IPS-18c (cell line): ENCODE measurements around the gene SEC24D.

Experiments used
- H3K4me3 ChIP-seq: 2 replicates; pipeline ENCODE4 v1.7.0; 2013; ENCODE audit warnings: low read depth, mild to moderate bottlenecking, low read length, moderate library complexity; ENCODE audit not compliant: insufficient read depth
- H3K9me3 ChIP-seq: one replicate; pipeline ENCODE4 v1.6.1; 2013; ENCODE audit warnings: mild to moderate bottlenecking, low read length, moderate library complexity; ENCODE audit not compliant: control insufficient read depth, insufficient read depth

Gene SEC24D

GRCh38 chr4:118749347-118749988 lies 86.5 kb downstream of the SEC24D start:
- H3K9me3 ChIP-seq = no peaks in the 10 kb centered on the region
- no peak overlapping the region for H3K4me3 ChIP-seq

DNA sequence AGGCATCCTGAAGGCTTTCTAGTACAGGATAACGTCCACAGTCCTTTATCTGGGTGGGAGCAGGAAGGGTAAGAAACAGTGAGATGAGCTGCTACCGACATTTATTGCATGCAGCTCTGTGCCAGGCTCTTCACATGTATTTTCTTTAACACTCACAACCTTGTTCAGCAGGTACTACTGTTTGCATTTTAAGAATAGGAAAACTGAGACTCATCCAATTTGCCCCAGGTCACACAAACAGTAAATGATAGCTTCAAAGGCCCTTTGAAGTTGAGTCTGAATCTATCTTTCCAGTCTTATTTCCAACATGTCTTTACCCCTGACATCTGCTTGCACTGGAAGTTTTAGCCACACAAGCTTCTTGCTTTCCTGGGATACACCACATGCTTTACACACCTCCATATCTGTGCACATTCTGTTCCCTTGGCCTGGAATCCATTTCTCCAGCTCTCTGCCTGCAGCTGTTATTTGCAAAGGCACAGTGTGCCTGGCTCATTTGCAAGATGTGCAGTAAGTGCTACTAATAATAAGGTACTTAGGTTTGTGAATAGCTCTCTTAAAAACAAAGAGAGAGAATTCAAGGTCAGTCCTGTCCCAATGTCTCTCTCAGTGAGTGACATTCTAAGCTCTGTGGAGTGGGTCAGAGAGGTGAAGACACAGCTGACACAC lies 89.5 kb downstream of the SEC24D start:
- Histone ChIP-seq H3K9me3 (no peaks in the 10 kb centered on the region), H3K4me3 (no peak overlapping the region)

DNA sequence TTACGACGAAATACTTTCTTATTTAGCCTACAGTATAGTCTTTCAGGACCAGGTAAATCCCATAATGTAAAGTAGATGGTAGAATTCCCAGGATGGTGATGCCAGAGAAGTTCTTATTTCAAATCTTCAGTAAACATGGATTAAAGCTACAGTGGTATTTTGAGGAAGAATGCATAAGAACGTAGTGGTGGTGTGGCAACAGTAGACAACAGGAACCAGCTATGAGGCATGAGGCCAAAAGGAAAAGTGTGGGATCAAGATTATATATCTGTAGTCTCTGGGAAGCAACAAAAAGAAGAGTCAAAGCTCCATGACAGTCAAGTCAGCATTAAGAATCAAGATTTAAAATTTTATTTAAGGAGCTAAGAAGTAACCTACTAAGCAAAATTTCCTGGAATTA lies 90.6 kb downstream of the SEC24D start:
- no peaks in the 10 kb centered on the region for H3K9me3 ChIP-seq
- no peak overlapping the region for H3K4me3 ChIP-seq

- Histone ChIP-seq H3K9me3 (no peaks in the 10 kb centered on the region), H3K4me3 (no peak overlapping the region)
These were observed 92.1 kb downstream of the SEC24D start for GRCh38 chr4:118743867-118744266.

DNA sequence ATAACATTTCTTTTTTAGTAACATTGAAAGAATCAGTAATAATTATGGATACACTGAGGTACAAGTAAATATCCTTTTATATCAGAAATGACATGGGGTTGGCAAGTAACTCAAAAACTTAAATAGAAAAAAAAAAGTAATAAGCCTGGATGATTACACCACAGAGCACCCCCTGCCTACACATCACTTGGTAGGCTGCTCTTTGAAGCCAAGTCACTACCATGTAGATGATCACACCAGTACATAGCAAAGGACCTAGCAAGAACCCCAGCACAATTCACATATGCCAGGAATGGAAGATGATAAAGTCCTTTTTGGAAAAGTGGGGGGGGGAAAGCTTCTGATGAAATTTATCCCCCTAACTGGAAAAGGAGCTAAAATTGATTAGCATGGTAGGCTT lies 93.9 kb downstream of the SEC24D start:
- H3K4me3 ChIP-seq = no peak overlapping the region

DNA sequence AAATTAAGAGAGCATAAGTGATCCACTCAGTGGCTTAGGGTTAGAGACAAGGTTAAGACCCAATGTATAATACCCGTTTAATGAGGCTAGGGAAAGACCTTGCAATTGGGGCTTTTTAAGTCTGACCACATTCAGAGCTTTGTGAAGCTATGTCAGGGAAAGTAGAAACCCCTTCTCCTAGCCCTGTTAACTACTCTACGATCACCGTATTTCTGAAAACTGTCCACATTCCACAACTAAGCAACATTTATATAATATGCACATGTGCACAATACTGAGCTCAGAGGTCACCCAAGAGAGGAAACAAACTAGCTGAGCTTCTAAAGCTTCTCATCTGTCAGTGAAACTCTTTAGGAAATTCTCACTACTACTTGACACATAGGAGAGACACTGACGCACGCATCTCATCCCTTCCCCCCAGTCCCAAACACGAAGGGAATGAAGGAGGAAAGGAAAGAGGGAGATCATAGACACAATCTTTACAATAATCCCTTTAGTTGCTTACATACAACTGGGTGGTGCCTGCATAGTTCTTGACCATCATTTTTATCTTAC lies 94.5 kb downstream of the SEC24D start:
- Histone ChIP-seq H3K4me3 (no peak overlapping the region), H3K9me3 (no peaks in the 10 kb centered on the region)

More for the DNA sequence above, 93.9 kb downstream of the SEC24D start:
- H3K9me3 ChIP-seq = no peaks in the 10 kb centered on the region

GRCh38 chr4:118740869-118741268 lies 95.1 kb downstream of the SEC24D start:
- no peaks in the 10 kb centered on the region for H3K9me3 ChIP-seq
- no peak overlapping the region for H3K4me3 ChIP-seq

DNA sequence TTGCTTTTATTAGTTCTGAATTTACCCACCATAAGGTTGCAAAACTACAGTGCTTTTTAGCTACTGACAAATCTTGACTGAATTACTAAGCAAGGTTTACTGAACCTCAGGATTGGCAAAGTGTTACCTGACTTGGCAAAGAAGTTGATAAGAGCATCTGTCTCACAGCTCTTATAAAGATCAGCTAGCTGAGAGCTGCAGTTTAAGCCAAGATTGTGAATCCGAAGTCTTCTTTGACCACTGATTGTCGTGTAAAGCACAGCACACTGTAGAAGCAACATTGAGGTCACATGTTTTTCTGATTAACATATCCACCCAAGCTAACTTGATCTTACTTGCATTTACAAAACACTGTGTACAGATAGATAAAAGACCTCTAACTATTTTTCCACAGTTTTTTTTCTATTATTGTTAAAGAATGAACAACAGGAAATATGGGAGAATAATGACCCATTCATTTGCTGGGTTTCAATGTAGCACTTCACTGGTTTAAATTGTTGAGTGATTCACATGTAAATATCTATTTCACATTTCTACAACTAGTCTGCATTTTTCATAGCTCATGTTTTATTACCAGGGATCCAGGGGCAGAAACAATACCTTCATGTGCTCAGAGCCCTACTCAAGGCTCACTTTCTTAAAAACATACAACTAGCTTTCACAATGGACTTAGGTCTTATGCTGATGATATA lies 96.8 kb downstream of the SEC24D start:
- Histone ChIP-seq H3K4me3 (no peak overlapping the region), H3K9me3 (no peaks in the 10 kb centered on the region)

DNA sequence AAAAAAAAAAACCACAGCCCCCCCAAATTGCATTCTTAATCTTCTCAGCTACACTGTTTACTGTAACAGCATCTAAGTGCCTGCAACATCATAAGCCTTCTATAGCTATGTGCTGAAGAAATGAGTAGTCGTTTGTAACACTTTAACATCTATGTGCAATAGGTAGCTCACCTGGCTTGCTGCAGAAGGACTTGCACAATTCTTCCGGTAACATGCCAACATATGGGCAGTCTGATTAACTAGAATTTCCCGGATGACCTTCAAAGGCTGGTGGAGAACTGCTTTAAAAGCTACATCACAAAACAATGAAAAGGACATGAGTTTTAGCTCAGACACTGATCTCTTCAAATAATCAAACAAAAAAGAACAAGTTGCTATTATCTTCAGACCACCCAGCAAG lies 97.8 kb downstream of the SEC24D start:
- Histone ChIP-seq H3K9me3 (no peaks in the 10 kb centered on the region), H3K4me3 (no peak overlapping the region)

DNA sequence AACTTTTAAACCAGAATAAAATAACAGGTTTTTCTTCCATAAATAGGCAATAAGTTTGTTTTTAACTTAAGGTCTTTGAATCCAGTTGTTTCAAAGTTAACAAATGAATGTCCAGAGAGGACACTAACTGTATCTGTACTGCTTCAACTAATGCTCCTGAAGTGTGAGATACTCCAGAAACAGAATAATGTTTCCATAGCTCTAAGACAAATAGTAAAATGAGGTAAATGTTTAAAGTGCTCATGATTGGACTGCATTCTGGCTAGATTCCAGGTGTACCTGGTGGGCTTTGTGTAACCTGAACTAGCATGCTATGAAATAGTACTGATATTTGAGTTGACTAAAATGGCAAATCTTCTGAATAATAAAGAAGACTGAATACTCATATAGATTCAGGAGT lies 99.0 kb downstream of the SEC24D start:
- no peak overlapping the region for H3K4me3 ChIP-seq
- H3K9me3 ChIP-seq = no peaks in the 10 kb centered on the region

GRCh38 chr4:118734491-118735205 lies 101.3 kb downstream of the SEC24D start:
- H3K9me3 ChIP-seq = no peaks in the 10 kb centered on the region
- H3K4me3 ChIP-seq = no peak overlapping the region

DNA sequence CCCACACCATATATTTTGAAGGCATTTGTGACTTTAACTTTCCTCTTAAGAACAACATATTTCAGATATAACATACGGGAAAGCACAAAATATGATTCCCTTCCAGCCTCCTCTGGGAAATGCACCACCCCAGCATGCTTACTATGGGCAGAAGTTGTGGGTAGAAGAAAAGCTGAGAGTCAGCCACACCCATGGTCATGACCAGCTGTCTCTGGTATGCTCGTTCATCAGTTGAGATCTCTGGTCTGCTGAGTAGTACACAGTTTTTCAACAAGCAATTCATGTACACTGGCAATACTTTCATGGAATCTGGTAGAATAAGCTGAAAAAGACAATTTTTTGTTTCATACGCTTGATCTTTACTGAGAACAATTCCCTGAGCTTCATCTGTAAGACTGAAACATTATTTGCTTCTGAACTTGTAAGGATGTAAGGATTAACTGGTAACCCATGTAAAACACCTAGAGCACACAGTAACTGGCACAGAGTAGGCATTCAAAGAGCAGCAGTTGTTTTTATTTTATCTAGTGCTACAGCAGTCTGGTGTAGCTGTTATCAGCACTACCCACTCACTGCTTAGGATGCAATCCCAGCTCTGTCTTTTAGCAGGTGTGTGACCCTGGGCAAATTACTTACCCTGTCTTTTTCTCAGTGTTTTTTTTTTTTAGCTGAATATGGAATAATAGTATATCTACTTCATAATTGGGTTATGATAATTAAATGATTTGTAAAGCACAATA lies 103.2 kb downstream of the SEC24D start:
- Histone ChIP-seq H3K4me3 (no peak overlapping the region), H3K9me3 (no peaks in the 10 kb centered on the region)

GRCh38 chr4:118730683-118731082 lies 105.2 kb downstream of the SEC24D start:
- Histone ChIP-seq H3K9me3 (no peaks in the 10 kb centered on the region), H3K4me3 (no peak overlapping the region)

GRCh38 chr4:118729287-118730286 lies 106.3 kb downstream of the SEC24D start:
- H3K4me3 ChIP-seq = no peak overlapping the region
- H3K9me3 ChIP-seq = no peaks in the 10 kb centered on the region

DNA sequence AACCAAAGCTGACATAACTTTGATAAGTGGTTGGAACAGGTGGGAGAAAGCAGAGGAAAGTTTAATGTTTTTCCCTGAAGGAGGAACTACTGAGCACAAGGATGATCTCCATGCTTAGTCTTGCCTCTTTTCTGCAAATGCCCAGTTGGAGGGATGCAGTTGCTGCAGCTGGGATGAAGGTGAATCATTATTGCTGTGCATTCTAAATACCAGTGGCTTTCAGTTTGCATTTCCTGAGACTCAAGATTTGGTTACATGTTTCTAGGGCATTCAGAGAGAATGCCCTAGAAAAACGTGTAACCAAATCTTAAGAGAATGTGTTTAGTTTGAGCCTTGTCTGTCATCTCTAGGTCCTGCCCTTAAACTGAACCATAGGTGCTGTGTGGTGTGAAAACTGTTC lies 108.6 kb downstream of the SEC24D start:
- no peaks in the 10 kb centered on the region for H3K9me3 ChIP-seq

GRCh38 chr4:118723369-118723768 lies 112.6 kb downstream of the SEC24D start:
- Histone ChIP-seq H3K4me3 (no peak overlapping the region), H3K9me3 (no peaks in the 10 kb centered on the region)

More for the DNA sequence above, 108.6 kb downstream of the SEC24D start:
- no peak overlapping the region for H3K4me3 ChIP-seq
